Inferior parietal cortex (tissue), 1 donor: ENCODE measurements around the gene DDX3X.
"Not testable (repeated sequence)": the region's sequence is repeated elsewhere in the genome, so short reads cannot be mapped to it uniquely, and the experiment has no call there.

ENCODE experiments used
- DNase-seq: peaks from one replicate; pipeline ENCODE4 v3.0.0-alpha.2; 2016; ENCODE audit errors: extremely low spot score

The DDX3X gene

DNA sequence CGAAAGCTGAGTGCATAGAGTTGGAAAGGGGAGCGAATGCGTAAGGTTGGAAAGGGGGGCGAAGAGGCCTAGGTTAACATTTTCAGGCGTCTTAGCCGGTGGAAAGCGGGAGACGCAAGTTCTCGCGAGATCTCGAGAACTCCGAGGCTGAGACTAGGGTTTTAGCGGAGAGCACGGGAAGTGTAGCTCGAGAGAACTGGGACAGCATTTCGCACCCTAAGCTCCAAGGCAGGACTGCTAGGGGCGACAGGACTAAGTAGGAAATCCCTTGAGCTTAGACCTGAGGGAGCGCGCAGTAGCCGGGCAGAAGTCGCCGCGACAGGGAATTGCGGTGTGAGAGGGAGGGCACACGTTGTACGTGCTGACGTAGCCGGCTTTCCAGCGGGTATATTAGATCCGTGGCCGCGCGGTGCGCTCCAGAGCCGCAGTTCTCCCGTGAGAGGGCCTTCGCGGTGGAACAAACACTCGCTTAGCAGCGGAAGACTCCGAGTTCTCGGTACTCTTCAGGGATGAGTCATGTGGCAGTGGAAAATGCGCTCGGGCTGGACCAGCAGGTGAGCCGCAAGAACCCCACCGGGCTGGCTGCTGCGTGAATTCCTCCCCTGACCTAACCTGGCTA, at the start of gene DDX3X:
TSS of gene DDX3X (plus strand) at position 419 of the 619 bp plus-strand sequence. CDS start at position 510, 91 bp downstream.
- peak; percentile 78 for DNase-seq

DNA sequence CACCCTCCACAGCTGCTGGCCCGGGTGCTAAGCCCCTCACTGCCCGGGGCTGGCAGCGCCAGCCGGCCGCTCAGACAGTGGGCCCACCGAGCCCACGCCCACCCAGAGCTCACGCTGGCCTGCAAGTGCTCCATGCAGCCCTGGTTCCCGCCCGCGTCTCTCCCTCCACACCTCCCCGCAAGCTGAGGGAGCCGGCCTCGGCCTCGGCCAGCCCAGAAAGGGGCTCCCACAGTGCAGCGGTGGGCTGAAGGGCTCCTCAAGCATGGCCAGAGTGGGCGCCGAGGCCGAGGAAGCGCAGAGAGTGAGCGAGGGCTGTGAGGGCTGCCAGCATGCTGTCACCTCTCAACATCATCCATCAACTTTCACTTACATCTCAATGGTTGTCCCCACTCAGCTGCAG, 48.0 kb upstream of the DDX3X start:
- not testable (repeated sequence) for DNase-seq

DNA sequence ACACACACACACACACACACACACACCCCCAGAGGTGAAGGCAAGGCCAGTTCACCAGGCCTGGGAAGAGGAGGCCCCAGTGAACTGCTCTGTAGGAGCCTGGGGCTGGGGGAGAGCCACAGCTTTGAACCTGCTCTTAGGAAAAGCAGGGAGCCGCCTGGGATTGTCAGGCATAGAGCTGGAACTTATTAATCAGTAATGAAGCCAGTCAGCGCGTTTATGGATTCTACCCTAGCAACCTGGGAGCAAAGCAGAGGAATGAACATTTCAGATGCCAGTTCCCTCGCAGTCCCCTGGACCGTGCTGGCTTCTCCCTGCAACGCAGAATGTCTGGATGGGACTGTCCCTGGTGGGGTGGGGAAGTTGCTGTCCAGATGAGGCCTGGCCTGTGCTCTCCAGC, 45.3 kb upstream of the DDX3X start:
- DNase-seq, result no peak

DNA sequence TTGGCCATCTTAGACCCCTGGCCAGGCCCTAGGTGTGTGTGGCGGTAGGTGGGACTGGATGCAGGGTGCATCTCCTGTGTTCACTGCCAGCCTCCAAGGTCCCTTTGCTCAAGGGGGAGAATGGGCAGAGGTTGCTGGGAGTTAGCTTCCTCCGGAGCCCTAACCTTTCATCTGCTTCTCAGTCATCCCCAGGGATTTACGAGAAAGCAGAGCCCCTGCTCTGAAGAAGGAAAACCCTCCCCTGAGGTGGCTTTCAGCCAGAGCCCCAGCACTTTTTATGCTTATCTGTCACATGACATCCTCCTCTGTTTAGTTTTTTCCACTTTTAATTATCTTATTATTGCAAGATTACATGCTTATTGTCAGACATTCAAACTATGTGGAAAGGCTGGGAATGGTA, 44.9 kb upstream of the DDX3X start:
- DNase-seq, result no peak

DNA sequence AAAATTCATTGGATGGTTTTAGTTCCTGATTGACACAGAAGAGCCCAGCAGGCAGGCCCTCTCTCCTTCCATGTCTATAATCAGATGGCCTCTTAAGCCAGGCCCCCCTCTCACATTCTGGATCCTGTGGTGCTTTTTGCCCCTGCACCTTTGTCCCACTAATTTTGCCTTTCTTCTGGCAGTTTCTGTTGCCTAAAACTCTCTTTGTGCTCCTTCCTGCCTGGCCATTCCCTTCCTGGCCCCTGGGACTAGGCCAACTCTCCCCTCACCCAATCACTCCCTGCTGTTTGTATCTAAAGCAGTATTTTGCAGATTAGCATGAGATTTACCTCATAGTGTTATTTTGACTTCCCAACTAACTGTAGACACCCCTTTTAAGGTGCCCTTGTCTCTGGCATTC, 42.7 kb upstream of the DDX3X start:
- DNase-seq, result no peak

DNA sequence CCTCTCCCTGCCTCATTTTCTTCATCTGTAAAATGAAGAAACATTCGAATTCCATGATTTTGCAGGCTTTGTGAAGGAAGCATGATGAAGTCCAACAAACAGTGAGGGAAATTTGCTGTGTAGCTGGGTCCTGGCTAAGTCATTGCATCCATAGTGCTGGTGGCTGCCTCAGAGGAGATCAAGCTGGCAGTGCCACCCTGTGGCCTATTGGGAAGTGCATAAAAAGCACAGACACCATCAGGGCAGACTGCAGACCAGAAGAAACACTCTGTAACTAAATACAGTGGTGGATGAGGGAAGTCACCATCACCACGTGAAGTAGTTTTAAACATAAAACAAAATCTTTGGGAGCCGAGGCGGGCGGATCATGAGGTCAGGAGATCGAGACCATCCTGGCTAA, 40.7 kb upstream of the DDX3X start:
- no peak for DNase-seq

DNA sequence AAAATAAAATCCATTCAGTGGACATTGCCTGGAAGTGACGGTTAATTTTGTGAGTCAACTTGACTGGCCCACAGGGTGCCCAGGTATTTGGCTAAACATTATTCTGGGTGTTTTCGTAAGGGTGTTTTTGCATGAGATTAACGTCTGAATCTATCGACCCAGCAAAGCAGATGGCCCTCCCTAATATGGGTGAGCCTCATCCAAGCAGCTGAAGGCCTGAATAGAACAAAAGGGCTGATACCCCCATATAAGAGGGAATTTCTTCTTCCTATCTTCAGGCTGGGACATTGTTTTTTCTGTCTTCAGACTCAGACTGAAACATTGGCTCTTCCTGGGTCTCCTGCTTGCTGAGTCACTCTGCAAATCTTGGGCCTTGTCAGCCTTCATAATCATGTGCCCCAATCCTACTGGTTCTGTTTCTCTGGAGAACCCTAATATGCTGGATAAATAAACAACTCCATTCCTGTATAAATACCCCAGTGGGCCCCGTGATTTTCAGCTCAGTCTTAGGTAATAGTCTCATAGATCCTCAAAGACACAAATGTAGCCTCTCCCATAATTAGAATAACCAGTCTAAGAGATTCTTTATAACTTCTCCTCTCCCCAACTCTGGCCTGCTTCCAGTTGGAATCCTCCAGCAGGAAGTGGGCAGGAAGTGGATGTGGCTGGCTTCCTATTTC, 33.1 kb upstream of the DDX3X start:
- DNase-seq, result no peak

DNA sequence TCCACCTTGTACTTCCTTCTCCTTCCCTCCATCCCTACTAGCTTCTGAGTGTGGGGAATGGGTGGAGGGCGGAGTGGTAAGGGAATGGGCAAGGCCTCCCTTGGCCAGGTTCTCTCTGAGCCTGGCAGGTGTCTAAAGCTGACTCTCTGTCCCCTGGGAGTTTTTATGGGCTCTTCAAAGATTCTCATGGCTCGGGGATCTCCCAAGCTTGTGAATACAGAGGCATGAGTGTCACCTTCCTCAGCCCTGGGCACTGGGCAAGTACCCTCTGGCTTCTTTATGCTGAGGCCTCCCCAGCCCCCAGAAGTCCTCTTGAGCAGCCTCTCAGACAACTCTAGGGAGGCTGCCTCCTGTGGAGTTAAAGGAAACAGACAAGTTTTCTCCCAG, 32.5 kb upstream of the DDX3X start:
- no peak for DNase-seq

DNA sequence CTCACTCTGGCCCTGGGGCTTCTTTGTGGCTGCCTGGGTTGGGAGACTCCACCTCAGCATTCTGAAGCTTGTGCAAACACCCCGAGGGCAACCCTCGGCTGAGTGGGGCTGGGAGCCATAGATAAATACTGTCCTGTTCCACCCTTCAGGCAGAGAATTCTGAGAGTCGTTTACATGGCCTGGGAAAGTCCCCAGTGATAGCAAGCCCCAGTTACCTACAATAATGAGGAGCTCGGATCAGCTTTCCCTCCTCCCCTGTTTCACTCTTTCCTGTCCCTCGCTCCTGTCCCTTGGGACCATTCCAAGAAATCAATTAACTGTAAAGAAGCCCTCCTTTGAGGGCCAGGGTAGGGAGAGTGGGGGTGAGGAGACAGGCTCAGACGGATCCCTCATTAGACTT, 31.6 kb upstream of the DDX3X start:
- DNase-seq, result no peak

DNA sequence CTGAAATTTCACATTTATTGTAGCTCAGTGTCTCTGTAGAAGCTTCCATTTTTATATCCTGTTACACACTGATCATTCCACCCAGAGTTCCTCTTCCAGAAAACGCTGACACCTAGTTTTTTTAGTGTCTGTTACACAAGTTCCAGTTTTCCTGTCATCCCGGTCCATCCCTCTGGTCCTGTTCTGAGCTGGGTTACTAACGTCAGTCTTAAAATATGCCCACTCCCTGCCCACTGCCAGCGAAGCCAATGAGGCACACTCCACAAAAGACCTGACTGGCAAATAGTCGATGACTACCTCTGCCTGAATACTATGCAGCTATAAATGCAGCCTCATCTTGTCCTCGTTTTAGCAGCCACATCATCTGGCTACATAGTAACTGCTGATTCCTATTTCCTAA, 30.9 kb upstream of the DDX3X start:
- DNase-seq, result no peak

DNA sequence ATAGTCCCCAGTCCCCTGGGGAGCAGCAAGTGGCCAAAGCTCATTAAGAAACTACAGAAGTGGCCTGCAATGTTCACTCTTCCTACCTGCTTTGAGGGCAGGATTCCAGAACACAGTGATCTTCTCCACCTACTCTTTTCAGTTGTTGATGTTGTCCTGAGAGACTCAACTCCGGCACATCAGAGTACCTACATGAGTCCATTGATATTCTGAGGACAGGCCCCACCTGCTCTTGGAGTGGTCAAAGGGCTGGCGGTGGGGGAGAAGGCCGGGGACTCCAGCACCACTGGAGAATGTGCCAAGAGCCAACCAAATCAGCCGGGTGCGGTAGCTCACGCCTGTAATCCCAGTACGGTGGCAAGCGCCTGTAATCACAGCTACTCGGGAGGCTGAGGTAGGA, 29.8 kb upstream of the DDX3X start:
- no peak for DNase-seq

DNA sequence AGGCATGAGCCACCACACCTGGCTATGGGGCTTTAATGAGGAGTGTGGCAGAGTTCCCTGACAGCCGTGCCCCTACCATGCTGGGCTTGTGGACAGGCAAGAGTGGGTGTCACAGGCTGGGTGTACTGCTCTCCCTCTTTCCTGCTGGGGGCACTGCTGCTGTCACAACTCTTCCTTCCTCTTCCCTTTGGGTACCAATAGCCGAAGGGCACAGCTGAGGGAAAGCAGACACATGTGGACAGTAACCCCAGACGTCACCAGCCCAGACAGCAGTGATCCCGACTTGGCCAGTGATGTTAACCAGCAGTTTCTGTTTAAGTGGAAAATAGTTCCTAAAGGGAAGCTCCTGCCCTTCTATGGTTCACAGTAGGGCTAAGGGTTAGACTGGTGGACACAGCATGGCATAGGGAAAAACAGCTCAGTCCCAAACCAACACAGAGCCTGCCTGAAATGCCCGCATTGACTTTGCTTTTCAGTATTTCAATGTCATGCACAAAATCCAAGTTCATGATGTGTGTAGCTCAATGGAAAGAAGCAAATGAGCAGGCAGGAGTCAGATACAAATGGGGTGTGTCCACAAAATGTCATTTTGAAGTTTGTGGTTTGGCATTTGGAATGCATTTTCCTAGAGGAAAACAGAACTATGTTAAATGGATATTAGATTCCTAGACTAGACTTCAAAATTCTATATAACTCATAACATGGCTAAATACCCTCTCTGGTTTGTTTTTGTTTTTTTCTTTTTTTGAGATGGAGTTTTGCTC, 24.9 kb upstream of the DDX3X start:
- DNase-seq, result no peak

DNA sequence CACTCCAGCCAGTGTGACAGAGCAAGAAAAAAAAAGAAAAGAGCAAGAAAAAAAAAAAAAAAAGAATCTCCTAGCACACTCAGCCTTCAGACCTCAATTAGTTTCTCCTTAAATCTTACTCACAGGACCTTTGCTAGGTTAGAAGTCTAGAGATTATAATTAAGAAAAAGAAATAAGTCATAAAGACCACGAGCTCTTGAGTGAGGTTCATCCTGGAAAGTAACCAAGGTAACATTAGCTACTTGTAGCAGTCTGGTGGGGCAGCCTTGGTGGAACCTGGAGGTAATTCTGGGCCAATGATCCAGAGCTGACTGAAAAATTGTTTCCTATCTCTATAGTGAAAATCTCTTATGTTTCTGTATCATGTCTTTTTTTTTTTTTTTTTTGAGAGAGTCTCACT, 21.2 kb upstream of the DDX3X start:
- no peak for DNase-seq

DNA sequence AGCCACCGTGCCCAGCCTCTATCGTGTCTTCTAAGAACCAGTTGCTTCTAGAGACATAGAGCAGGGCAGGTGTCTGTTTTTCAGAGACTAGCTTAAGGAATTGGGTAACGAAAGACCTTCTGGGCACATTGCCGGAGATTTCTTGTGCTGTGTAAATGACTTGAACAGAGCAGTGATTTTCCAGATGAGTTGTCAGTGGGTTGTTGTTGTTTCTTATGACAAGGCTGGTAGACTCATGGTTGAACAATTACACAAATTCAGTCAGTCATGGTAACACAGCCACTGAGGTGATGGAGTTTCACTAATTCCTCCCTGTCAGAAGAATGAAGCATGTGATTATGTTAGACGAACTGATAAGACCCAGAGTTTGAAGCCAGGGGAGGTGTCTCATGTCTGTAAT, 20.5 kb upstream of the DDX3X start:
- no peak for DNase-seq

DNA sequence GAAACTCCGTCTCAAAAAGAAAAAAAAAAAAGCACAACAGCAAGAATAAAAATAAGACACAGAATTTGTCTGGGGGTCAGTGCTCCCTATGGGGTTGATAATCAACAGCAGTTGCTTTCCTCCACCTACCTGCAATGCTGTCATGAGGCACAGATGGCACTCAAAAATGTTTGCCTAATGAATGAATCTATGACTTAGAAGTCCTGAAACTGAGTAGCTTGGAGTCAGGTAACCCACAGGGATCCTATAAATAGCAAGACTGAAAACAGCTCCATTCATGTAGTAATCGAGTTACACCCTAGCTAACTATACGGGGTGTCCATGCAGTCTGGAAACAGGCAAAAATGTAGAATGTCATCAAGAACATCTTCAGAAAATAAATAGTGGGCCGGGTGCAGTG, 19.8 kb upstream of the DDX3X start:
- DNase-seq, result no peak

DNA sequence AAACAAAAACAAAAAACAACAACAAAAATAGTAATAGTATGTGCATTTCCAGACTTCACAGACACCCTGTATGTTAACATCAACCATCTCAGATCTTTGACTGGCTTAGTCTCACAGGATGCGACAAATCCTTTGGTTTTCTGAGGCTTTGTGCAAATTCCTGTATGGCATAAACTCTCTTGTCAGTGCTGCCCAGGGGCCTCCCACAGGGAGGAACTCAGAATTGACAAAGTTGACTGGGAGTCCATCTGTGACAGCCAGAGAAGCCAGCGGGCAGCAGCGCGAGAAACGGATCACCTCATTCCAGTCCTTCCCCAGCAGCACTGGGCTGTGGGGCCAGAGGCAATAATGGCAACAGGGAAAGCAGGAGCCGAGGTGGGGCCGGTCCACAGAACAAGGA, 19.1 kb upstream of the DDX3X start:
- DNase-seq, result no peak

DNA sequence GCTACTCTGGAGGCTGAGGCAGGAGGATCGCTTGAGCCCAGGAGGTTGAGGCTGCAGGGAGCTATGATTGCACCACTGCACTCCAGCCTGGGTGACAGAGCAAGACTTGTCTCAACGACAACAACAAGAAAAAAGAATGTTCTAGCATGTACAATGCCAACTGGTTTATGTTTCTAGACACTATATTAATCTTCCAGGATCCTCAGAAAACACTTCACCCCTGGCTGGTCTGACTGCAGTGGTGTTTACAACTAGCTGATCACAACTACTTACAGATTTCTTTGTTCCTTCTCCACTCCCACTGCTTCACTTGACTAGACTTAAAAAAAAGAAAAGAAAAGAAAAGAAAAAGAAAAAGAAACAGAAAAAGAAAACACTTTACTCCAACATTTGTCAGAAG, 17.7 kb upstream of the DDX3X start:
- DNase-seq, result not testable (repeated sequence)

DNA sequence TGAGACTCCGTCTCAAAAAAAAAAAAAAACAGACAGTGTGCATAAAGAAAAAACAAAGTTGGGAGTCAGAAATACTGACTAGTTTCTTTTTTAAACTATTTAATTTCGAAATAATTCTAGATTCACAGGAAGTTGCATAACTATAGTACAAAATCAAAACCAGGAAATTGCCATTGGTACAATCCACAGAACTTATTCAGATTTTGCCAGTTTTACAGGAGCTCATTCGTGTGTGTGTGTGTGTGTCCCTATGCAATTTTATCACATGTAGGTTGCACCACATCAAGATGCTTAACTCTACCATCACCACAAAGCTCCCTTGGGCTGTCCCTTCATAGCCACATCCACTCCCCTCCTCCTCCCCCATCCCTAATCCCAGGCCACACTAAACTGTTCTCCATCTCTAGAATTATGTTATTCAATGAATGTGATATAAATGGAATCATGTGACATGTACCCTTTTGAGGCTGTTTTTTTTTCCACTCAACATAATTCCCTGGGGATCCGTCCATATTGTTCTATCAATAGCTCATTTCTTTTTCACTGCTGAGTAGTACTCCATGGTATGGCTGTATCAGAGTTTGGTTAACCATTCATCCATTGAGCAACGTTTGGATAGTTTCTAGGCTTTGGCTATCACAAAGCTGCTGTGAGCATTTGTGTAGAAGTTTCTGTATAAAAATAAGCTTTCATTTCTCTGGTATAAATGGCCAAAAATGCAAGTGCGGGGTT, 16.3 kb upstream of the DDX3X start:
- no peak for DNase-seq

DNA sequence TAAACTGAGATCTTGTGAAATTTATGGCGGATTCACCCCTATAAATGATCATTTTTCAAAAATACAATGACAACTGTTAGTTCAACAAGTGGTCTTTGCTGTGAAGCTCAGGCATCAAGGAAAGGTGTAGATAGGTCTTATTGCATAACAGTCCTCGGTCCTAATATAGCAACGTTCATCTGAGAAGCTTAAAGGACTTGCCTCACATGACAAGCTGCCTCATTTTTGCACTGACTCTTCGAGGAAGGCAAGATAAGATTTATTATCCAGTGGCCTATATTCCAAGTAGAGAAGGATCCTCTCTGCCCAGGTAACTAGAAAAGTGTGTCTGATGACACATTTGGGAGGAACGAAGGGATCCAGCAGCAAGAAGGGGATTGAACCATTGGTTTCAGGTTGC, 13.6 kb upstream of the DDX3X start:
- no peak for DNase-seq

DNA sequence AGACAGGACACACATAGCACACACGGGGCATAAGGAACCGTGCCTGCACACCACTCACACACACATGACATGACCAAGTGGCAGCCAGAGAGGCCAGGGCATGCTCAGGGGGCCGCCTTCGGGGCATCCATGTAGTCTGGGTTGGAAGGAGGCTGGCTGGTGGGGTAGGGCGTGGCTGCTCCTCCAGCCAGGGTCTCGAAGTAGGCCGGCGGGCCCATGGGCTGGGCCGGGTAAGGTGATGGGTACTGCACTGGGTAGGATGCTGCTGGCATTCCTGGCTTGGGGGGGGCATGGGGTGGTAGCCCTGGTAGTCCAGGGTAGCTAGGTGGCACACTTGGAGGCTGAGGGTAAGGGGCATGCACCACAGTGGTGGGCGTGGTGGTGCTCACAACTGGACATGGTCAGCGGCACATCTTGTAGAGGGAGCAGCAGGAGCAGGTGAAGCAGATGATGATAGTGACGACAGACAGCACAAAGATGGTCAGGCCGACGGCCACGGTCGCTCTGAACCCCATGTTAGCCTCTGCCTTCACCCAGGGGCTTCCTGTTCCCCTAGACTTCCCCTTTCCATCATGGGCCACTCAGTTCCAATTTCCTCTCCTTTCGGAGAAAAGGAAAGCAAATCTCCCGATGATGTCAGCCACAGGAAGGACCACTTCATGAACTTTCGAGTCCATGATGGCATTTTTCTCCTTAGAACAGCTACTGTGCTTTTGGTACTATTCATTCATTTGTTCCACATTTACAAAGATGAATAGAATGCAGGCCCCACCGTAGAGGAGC, 10.9 kb upstream of the DDX3X start:
- no peak for DNase-seq

DNA sequence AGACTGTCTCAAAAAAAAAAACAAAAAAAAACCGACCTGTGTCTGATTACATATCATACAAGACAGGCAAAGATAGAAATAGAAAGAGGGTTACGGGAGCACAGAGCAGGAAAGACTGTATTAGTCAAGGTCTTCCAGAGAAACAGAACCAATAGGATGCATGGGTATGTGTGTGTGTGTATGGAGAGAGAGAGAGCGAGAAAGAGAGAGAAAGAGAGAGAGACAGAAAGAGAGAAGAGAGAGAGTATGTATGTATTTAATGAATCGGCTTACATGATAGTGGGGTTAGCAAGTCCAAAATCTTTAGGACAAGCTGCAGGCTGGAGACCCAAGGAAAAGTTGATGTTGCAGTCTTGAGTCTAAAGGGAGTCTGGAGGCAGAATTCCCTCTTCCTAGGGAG, 7.5 kb upstream of the DDX3X start:
- no peak for DNase-seq

DNA sequence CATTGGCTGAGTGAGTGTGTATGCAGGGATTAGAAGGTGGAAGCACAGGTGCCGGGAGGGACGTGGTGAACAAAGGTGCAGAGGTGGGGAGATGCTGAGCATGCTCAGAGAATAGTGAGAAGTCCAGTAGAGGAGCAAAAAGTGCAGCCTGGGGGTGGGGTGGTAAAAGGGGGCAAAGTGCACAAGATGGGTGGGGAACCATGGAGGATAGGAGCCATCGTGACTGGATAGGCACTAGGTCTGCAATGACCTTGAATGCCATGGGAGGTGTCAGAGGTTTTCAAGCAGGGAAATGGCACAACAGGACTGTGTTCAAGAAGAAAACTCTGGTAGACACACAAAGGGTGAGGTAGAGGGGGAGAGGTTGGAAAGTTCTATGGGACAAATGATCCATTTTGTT, 6.6 kb upstream of the DDX3X start:
- no peak for DNase-seq
